Measurements from ENCODE around the gene POLE3.

DNA sequence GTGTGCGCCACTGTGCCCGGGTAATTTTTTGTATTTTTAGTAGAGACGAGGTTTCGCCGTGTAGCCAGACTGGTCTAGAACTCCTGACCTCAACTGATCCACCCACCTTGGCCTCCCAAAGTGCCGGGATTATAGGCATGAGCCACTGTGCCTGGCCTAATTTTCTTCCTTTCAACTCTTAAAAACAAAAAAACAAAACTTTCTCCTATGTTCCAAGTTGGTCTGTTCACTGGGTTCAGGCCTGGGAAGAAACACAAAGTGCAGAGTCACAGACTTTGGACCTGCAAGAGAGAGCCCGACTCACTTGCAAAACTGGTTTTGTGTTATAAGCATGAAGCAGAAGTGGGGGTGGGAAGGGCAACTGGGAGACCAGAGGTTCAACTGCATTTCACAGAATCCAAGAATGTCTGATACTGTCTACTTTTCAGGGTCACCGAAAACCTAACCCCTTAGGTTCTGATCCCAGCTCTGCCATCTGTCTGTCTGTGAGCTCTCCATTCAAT, 28.5 kb downstream of the POLE3 start:
- no peak for TF ChIP-seq POLR2A (IDR thresholded peaks at IDR 0.05; ENCODE audit: low read depth, low read length)
- TF ChIP-seq, protein P1, sequence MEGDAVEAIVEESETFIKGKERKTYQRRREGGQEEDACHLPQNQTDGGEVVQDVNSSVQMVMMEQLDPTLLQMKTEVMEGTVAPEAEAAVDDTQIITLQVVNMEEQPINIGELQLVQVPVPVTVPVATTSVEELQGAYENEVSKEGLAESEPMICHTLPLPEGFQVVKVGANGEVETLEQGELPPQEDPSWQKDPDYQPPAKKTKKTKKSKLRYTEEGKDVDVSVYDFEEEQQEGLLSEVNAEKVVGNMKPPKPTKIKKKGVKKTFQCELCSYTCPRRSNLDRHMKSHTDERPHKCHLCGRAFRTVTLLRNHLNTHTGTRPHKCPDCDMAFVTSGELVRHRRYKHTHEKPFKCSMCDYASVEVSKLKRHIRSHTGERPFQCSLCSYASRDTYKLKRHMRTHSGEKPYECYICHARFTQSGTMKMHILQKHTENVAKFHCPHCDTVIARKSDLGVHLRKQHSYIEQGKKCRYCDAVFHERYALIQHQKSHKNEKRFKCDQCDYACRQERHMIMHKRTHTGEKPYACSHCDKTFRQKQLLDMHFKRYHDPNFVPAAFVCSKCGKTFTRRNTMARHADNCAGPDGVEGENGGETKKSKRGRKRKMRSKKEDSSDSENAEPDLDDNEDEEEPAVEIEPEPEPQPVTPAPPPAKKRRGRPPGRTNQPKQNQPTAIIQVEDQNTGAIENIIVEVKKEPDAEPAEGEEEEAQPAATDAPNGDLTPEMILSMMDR (IDR thresholded peaks at IDR 0.05; ENCODE audit: extremely low read depth in 1 of 2, insufficient read depth in 1 of 2, low read depth in 1 of 2, low read length in 2 of 2), result no peak
- no peak for TF ChIP-seq JUN (IDR thresholded peaks at IDR 0.05; ENCODE audit: borderline replicate concordance, insufficient read depth, insufficient read length, low read depth)
- TF ChIP-seq POLR2AphosphoS5 (IDR thresholded peaks at IDR 0.05; ENCODE audit: insufficient read depth, low read depth, low read length), result no peak
